Stimulated activated naive CD4-positive, alpha-beta T cell (primary cell): ENCODE measurements around the gene HARS2.
"Not testable (repeated sequence)": the region's sequence is repeated elsewhere in the genome, so short reads cannot be mapped to it uniquely, and the experiment has no call there.

Source experiments
- DNase-seq, 6 experiments: peaks; one replicate each; lab custom pipeline; 2025; lab: John Stamatoyannopoulos, UW

The HARS2 gene, protein sequence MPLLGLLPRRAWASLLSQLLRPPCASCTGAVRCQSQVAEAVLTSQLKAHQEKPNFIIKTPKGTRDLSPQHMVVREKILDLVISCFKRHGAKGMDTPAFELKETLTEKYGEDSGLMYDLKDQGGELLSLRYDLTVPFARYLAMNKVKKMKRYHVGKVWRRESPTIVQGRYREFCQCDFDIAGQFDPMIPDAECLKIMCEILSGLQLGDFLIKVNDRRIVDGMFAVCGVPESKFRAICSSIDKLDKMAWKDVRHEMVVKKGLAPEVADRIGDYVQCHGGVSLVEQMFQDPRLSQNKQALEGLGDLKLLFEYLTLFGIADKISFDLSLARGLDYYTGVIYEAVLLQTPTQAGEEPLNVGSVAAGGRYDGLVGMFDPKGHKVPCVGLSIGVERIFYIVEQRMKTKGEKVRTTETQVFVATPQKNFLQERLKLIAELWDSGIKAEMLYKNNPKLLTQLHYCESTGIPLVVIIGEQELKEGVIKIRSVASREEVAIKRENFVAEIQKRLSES

GRCh38 chr5:140690941-140691924, at the start of gene HARS2, which contains the start of gene HARS1:
HARS2 (plus strand) TSS chr5:140691455; CDS start chr5:140691649, 194 bp downstream.
HARS1 (minus strand) TSS chr5:140691370; CDS start chr5:140691304, 66 bp downstream.
- peak; percentile 56 to 79 (median 69) for DNase-seq

DNA sequence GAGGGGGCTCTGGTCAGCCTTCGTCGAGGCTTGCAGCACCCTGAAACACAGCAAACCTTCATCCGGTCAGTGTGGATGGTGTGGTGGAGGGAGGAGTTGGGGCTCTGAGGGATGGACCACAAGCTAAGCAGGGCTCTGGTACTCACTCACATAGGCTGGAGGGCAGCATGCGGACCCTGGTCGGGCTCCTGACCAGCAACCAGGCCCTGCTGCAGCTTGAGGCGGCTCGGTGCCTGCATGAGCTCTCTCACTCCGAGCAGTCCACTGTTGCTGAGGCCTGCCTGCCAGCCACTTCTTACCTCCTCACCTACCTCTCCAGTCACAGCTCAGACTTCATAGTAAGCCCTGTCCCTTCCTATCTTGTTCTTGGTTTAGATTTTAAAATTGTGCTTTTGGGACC, 49.5 kb upstream of the HARS2 start:
- no peak for DNase-seq

DNA sequence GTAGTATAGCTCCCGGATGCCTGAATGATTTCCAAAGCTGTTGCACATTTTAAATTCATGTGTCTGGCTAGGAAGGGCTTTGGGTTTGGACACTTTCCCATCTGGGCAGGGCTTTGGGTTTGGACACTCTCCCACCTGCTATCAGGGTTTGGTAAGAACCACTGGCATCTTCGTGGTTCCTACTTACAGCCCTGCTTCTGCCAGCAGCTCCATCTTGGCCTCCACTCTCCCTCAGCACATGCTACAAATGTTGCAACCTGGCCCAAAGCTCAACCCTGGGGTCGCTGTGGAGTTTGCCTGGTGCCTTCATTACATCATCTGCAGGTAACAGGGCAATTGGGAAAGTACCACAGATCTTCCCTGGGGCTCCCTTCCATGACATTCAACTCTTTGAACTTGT, 48.5 kb upstream of the HARS2 start:
- no peak for DNase-seq

DNA sequence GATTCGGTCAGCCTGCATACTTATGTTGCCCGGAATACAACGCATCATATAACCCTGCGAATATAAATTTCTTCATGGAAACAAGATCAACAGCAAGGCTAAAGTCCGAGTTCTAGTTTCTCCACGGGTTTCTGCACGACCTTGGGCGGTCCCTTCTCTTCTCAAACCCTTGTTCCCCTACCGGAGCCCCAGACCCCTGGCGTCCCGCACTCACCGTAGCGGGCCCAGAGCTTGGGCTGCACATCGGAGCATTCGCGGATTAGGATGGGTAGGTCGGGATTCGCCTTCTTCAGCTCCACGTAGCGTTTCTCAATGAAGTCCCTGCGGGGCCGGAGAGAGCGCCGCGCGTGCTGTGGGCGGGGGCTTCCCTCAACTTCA, 44.2 kb upstream of the HARS2 start:
- DNase-seq = no peak

DNA sequence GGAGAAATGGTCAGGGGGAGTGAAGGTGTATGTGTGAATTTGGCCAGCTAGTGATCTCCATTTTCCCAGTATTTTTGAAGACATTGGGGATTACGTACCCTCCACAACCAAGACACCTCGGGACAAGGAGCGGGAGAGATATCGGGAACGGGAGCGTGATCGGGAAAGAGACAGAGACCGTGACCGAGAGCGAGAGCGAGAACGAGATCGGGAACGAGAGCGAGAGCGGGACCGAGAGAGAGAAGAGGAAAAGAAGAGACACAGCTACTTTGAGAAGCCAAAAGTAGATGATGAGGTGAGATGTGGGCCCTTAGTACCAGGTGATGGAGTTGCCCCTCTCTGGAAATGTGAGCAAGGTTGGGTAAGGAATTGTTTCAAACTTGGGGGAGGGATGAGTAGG, 32.4 kb upstream of the HARS2 start:
- no peak for DNase-seq

- DNase-seq = not testable (repeated sequence)
These were observed 30.9 kb upstream of the HARS2 start for GRCh38 chr5:140660371-140660770.

DNA sequence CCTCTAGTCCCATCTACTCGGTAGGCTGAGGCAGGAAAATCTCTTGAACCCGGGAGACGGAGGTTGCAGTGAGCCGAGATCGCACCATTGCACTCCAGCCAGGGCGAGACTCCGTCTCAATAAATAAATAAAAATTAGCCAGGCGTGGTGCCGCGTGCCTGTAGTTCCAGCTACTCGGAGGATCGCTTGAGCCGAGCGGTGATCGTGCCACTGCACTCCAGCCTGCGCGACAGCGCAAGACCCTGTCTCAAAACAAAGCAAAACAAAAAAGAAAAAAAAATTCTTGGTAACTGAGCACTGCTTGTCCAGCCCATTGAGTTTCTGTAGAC, 27.3 kb upstream of the HARS2 start:
- no peak for DNase-seq

GRCh38 chr5:140664359-140665119, 26.7 kb upstream of the HARS2 start, which contains the start of gene WDR55:
WDR55 (plus strand) TSS chr5:140664904; CDS start chr5:140664913, 9 bp downstream.
- DNase-seq = peak; percentile 92 to 95 (median 93)

DNA sequence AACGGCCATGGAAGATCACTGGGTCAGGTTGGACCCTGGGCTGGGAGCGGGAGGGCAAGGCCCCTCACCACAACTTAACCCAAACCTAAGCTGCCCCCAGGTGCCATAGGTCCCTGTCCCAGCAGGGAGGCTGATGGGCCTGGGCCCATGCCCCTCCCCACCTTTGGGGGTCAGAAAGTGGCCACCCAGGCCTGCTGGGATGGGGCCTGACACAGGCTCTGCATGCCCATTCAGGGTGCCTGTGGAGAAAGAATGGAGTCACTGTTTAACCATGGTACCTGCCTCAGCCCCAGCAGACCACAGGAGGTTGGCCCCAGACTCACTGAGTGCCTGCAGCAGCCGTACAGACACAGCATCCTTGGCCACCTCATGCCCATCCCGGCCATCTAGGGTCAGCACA, 20.2 kb upstream of the HARS2 start:
- DNase-seq = not testable (repeated sequence)

- DNase-seq = no peak
These were observed 19.7 kb upstream of the HARS2 start for GRCh38 chr5:140671472-140672125.

- no peak for DNase-seq
These were observed 18.6 kb upstream of the HARS2 start for GRCh38 chr5:140672455-140673186.

GRCh38 chr5:140673187-140673976, 17.9 kb upstream of the HARS2 start, which contains the start of gene DND1:
DND1 (minus strand) TSS chr5:140673576; CDS start chr5:140673542, 34 bp downstream.
- DNase-seq = no peak

GRCh38 chr5:140674211-140674610, 17.0 kb upstream of the HARS2 start:
- DNase-seq = no peak

DNA sequence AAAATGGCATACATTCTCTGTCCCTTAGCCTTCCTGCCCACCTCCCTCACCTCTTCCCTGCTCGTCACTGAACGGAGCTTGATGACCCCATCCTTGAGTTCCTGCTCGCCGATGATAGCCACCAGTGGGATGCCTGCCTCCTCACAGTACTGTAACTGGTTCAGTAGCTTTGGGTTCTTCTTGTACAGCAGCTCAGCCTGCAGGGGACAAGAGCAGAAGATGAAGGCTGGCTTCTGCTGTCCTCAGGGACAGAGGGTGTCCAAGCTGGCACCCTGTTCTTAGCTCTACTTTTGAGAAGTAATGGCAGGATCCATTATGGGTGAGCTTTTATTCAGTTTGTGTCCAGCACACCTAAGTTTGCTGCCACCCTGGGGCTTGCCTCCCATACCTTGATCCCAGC, 16.6 kb upstream of the HARS2 start:
- DNase-seq = no peak

DNA sequence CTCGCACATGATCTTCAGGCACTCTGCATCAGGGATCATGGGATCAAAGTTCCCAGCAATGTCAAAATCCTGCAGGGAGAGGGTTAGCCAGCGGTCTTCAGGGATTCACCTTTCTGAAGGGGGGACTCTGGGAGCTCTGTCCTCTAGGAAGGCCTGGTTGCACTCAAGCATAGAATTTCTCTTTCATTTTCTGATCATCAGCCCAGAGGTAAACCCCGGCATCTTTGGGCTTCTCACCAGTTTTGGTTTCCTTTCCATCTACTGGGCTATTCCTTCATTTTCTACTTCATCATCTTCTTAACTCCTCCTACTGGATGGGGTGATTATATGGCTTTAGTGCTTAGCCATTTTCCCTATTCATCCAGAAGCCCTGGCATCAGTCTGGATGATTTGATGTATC, 13.3 kb upstream of the HARS2 start:
- DNase-seq = no peak

DNA sequence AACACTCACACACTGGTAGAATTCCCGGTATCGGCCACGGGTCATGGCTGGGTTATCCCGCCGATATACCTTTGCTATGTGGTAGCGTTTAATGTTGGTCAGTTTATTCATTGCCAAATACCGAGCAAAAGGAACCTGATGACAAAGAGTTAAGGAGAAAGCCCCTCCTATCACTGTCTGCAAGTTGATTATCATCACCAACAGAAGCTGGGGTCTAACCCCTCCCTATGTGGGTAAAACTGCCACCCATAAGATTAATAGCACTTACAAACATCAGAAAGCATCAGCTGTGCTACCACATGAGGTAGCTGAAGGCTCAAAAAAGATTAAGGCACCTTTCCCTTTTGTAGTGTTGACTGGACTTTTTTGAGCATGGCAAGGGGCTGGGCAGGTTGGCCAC, 12.3 kb upstream of the HARS2 start:
- DNase-seq = no peak

- no peak for DNase-seq
These were observed 801 bp upstream of the HARS2 start for GRCh38 chr5:140690376-140690932.

GRCh38 chr5:140694276-140694675, 3.0 kb downstream of the HARS2 start:
- DNase-seq = no peak

- no peak for DNase-seq
These were observed 5.7 kb downstream of the HARS2 start for GRCh38 chr5:140696891-140697492.
